Bone marrow (tissue), 2 donors: Measurements from ENCODE around the gene CCDC85B.

Experiments
- DNase-seq, 2 donors: peaks; one replicate each; lab custom pipeline; 2025; lab: John Stamatoyannopoulos, UW

CCDC85B gene

GRCh38 chr11:65934014-65934413 is 43.5 kb downstream of the CCDC85B start:
- DNase-seq, result no peak

DNA sequence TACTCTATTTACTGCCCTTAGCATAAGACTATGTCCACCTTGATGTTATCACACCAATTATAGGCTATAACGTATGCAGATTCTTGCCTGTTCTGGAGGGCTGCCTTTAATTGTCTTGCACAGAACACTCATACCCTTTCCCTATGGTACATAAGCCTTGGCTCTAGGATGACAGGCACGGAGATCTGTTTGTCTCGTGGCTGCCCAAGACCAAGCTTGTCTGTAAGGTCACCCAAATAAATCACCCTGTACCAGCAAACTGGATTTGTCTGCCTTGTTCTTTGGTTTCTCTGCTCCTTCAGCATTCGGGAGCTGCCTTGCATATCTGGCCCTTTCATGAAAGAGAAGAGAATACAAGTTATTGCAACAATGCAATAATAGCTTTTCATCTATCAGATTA is 47.3 kb downstream of the CCDC85B start:
- no peak for DNase-seq
